Measurements from ENCODE around the gene TAS1R1.

DNA sequence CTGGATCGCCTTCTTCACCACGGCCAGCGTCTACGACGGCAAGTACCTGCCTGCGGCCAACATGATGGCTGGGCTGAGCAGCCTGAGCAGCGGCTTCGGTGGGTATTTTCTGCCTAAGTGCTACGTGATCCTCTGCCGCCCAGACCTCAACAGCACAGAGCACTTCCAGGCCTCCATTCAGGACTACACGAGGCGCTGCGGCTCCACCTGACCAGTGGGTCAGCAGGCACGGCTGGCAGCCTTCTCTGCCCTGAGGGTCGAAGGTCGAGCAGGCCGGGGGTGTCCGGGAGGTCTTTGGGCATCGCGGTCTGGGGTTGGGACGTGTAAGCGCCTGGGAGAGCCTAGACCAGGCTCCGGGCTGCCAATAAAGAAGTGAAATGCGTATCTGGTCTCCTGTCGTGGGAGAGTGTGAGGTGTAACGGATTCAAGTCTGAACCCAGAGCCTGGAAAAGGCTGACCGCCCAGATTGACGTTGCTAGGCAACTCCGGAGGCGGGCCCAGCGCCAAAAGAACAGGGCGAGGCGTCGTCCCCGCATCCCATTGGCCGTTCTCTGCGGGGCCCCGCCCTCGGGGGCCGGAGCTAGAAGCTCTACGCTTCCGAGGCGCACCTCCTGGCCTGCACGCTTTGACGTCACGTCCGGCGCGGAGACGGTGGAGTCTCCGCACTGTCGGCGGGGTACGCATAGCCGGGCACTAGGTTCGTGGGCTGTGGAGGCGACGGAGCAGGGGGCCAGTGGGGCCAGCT, 24.4 kb downstream of the TAS1R1 start, which contains the start of gene ZBTB48:
- TF ChIP-seq EZH2phosphoT487 (IDR thresholded peaks at IDR 0.05; ENCODE audit: insufficient read depth, low read depth), result no peak
- TF ChIP-seq EZH2 (IDR thresholded peaks at IDR 0.05; ENCODE audit: insufficient read depth, poor library complexity, severe bottlenecking), result no peak
